Stimulated activated CD8-positive, alpha-beta memory T cell treated with anti-CD3 and anti-CD28 coated beads, Interleukin-4, amount 100 ng/mL, for 48 hours (primary cell): ENCODE results near the gene MED16.
"Not testable (repeated sequence)": the region's sequence is repeated elsewhere in the genome, so short reads cannot be mapped to it uniquely, and the experiment has no call there.

Experiments
- DNase-seq: peaks from one replicate; pipeline ENCODE4 v3.0.0-alpha.2; 2020

Gene MED16

DNA sequence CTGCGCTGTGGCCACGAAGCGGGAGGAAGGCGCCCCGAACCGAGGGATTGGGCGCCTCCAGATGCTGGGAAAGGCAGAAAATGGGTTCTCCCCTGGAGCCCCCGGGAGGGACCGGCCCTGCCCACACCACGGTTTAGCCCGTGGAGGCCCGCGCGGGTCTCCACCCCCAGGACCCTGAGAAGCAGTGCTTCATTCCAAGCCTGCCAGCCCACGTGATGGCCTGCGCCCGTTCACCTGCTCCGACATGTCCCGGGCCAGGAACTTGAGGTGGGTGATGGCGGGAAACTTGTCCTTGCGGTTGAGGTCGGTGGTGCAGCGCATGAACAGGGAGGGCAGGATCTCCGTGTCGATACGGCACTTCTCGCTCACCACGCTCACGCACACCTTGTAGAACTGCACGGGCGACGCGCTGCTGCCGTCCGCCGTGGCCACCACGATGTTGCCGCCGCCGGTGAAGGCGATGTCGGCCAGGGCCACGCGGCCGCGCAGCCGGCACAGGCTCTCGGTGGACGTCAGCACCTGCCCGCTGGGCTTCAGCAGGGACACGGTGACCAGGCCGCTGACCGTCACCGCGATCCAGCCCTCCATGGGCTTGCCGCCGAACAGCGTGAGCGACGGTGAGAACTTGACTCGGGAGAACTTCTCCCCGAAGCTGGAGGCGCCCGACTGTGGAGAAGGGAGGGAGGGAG is 7.3 kb downstream of the MED16 start:
- DNase-seq, result no peak

DNA sequence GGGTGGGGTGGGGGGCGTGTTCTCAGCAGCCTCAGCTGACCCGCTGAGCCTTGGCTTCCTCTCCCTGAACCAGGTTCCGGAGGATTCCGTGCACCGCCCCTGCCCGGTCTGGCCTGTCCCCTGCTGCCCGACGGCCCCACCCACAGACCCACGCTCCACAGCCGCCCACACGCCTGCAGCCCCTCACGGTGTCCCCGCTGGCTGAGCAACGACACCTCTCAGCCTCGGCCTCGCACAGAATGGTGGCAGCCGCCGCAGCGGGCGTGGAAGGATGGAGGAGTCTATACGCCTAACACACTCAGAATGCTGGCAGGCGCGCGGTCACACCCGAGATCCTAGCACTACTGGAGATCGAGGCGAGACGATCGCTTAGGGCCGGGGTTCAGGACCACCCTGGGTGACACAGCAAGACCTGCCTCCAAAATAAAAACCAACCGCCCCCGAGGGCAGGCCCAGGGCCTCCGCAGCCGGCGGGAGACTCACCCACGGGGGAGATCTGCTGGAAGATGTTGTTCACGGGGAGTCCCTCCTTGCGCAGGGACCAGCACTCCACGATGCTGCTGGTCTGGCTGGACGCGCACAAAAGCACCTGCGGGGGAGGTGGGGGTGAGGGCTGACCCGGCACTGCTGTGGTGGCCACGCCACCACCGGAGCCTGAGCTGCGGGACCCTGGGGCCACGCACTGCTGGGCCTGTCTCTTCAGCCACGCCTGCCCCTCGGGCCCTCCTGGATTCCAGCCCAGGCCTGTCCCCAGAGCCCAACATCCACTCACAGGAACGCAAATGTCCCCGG is 8.4 kb downstream of the MED16 start:
- no peak for DNase-seq

DNA sequence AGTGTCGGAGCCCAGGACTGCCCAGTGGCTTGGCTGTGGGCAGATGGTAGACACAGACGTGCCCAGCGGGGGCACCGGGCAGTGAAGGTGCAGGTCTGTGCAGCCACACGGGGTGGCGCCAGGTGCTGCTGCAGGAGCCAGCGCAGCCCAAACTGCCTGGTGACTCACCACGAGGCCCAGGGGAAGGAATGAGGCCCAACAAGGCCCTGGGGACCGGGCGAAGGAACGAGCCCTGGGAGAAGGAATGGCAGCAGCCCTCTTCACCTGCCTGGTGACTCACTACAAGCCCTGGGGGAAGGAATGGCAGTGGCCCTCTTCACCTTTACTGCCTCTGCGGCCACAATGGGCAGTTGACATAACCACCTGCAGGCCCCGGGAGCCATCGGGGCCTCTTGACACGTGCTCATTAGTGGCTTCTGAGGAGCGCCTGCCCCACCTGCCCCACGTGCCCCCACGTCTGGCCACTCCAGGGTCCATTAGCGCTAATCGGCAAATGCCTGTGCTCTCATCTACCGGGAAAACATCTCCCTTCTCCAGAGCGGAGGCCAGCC is 9.3 kb downstream of the MED16 start:
- DNase-seq, result no peak

- no peak for DNase-seq
Observed at GRCh38 chr19:882871-883497, 10.0 kb downstream of the MED16 start.

DNA sequence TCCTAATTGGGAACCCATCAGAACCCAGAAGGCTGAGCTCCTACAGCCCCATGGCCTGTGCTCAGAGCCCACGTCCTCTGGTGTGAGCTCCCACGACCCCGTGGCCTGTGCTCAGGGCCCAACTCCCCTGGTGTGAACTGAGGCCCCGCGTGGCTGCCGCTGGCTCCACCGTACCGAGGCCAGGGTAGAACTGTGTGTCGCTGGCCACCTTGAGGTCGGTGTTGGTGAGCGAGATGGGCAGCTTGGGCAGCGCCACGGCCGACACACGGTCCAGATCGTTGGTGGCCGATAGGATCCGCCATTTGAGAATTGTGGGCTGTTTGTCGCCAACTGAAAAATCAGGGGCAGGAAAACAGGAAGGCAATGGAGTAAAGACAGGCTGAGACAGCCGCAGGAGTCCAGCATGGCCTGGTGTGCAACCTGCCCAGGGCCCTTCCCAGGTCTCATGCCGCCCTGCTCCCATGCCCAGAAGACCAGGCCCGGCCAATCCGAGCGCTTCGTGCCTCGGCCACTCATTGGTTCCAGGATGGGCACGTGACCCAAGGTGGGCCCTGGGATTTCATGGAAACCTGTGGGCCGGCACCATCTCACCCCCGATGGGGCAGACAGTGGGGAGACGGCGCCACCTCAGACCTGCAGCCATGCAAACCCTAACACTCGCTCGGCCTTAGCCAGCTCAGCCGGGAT is 11.5 kb downstream of the MED16 start:
- DNase-seq, result no peak

DNA sequence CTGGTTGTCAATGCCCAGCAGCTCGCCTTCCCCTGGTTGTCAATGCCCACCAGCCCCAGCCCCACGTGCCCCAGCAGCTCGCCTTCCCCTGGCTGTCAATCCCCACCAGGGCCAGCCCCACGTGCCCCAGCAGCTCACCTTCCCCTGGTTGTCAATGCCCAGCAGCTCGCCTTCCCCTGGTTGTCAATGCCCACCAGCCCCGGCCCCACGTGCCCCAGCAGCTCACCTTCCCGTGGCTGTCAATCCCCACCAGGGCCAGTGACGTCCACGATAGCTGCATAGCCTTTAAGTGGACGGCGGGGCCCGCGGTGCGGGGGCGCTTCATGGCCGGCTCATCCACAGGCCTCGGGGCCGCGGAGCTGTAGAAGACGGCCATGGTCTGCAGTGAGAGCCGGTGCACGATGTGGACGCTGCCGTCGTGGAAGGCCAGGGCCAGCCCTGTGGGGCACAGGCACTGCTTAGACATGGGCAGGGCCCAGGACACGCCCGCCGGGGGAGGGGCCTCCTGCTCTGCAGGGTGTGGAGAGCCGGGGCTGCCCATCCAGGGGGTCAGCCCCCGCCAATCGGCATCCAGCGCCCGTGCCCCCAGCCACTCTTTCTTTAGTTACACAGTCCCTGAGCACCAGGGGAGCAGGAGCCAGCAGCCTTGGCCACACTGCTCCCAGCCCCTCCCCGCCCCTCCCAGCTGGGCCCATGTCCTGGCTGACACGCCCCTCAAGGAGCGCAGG is 13.1 kb downstream of the MED16 start:
- no peak for DNase-seq

- DNase-seq, result not testable (repeated sequence)
Observed at GRCh38 chr19:878751-879561, 14.0 kb downstream of the MED16 start.

DNA sequence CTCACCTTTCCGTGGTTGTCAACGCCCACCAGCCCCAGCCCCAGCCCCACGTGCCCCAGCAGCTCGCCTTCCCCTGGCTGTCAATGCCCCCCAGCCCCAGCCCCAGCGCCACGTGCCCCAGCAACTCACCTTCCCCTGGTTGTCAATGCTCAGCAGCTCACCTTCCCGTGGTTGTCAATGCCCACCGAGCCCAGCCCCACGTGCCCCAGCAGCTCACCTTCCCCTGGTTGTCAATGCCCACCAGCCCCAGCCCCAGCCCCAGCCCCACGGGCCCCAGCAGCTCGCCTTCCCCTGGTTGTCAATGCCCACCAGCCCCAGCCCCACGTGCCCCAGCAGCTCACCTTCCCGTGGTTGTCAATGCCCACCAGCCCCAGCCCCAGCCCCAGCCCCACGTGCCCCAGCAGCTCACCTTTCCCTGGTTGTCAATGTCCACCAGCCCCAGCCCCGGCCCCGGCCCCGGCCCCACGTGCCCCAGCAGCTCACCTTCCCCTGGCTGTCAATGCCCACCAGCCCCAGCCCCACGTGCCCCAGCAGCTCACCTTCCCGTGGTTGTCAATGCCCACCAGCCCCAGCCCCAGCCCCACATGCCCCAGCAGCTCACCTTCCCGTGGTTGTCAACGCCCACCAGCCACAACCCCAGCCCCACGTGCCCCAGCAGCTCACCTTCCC is 14.9 kb downstream of the MED16 start:
- not testable (repeated sequence) for DNase-seq

DNA sequence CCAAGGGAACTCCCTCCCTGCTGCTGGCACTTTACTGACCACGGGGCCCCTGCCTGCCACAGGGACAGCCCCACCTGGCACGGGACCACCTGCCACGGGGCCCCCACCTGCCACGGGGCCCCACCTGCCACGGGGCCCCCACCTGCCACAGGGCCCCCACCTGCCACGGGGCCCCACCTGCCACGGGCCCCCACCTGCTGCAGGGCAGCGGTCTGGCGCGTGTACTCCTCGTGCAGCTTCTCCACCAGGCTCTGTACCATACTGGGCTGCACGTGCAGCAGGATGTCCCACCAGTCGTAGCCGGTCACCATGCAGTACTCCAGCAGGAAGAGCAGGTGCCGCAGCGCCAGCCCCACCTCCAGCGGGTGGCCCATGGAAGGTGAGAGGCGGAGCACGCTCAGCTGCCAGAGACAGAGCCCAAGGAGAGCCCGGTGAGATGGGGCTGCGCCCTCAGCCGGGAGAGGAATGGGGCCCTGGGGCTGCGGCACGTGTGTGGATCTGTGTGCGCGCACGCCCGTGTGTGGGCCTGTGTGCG is 16.1 kb downstream of the MED16 start:
- no peak for DNase-seq

- no peak for DNase-seq
Observed at GRCh38 chr19:876089-876488, 16.9 kb downstream of the MED16 start.

DNA sequence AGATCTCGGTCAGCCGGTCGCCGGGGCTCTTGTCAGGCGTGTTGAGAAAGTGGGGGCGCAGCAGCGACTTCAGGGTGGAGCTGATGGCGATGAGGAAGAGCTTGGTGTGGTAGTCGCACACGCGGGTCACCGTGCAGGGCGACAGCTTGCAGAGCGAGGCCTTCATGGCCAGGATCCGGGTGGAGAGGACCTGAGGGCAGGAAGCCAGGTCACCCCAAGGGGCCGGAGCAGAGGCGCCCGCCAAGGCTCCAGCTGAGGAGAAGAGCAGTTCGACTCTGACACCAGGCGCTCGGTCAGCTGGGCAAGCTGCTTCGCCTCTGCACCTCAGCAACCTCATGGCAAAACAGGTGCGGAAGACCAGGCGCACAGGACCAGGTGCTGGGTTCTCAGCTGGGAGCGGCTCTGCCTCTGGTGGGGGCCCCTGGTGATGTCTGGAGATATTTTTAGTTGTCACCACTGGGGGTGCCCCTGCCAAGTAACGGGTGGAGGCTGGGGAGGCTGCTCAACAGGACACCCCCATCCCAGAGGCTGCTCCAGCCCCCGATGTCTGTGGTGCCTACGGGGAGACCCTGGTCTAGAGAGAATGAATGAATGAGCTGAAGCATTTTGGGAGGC is 17.6 kb downstream of the MED16 start:
- DNase-seq, result no peak

DNA sequence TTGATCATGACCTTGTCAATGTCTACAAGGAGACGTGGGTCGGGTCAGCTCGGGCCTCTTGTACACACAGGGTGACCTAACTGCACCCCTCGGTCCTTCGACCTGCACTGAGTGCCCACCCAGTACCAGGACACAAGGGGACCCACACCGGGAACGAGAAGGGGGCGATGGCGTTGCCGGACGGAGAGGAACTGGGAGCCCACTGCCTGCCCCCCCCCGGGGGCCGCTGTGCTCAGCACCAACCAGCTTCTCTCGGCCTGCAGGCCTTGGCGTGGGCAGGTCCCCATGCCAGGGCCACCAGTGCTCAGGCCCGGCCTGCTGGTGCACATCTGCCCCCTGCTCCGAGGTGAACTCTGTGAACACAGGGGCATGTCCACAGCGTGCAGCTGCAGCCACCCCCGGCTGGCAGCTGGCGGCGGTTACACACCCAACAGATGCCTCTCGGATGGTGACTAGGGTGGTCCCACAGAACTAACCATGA is 19.4 kb downstream of the MED16 start:
- no peak for DNase-seq

DNA sequence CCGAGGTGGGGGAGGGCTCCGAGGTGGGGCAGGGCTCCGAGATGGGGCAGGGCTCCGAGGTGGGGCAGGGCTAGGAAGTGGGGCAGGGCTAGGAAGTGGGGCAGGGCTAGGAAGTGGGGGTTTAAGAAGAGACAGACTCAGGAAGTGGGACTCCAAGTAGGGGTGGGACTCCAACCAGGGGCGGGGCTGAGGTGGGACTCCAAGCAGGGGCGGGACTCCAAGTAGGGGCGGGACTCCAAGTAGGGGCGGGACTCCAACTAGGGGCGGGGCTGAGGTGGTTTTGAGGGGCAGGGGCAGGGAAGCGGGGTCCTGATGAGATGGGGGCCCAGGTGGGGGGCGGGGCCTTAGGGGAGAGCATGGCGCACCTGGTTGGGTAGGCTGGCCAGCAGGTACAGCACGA is 19.9 kb downstream of the MED16 start:
- DNase-seq, result peak; percentile 79

GRCh38 chr19:872266-872951 is 20.6 kb downstream of the MED16 start:
- peak; percentile 90 for DNase-seq

DNA sequence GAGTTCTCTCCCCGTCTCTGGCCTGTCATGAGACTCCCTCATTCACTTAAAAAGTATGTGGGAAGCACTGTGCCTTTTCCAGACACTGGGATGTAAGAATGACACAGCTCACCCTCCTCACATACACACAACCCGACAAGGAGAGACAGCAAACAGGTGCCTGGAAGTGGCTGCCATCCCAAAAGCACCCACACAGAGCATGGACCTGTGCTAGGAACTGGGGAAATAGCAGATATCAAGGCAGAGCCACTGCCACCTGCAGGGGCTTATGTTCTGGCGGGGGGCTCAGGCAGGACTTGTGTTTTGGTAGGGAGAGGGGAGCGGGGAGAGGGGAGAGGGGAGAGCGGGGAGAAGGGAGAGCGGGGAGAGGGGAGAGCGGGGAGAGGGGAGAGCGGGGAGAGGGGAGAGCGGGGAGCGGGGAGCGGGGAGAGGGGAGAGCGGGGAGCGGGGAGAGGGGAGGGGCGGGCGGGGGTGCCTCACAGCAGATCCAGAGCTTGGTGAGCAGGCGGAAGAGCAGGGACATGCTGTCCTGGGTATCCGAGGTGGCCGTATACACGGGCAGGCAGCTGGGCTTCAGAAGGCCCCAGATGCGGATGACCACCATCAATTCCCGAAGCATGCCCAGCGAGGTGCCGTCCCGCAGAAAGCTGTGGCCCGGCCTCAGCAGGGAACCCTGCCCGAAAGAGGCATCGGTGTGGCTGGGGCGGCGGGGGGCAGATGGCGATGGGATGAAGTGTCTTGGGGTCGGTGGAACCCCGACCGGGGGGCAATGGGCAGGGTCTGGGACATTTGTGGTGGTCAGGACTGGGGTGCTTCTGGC is 21.3 kb downstream of the MED16 start:
- no peak for DNase-seq

GRCh38 chr19:870963-871401 is 22.0 kb downstream of the MED16 start:
- no peak for DNase-seq

GRCh38 chr19:870314-870713 is 22.7 kb downstream of the MED16 start:
- no peak for DNase-seq
